HCT116 (cell line): ENCODE data around the gene CLTA.

Source experiments
- CTCF ChIP-seq, 3 experiments: fragments of 200-600 bp in 1 of 3; sonication (generic) in 1 of 3; IDR thresholded peaks in 2 of 3; conservative IDR thresholded peaks in 1 of 3; 2 replicates each; pipeline ENCODE4 v1.5.1; 2012 to 2017; ENCODE audit warnings: low read depth in 2 of 3, low read length in 2 of 3, antibody characterized with exemption in 1 of 3, borderline replicate concordance in 1 of 3, control low read depth in 1 of 3, mild to moderate bottlenecking in 1 of 3, mixed read lengths in 1 of 3, mixed run types in 1 of 3, moderate library complexity in 1 of 3; ENCODE audit not compliant: insufficient read depth in 1 of 3
- JUND ChIP-seq: IDR thresholded peaks from 2 replicates; pipeline ENCODE4 v1.6.1; 2012
- POLR2AphosphoS5 ChIP-seq: IDR thresholded peaks from 2 replicates; pipeline ENCODE4 v1.6.1; 2011; ENCODE audit warnings: mild to moderate bottlenecking, low read depth, low read length, moderate library complexity
- SIN3A ChIP-seq: IDR thresholded peaks from 2 replicates; pipeline ENCODE4 v1.6.1; 2012; ENCODE audit warnings: low read depth

- no peak for TF ChIP-seq POLR2AphosphoS5
- TF ChIP-seq JUND: no peak
- no peak for TF ChIP-seq SIN3A
- no peak for TF ChIP-seq CTCF (IDR thresholded peaks at IDR 0.05 in 2 of 3, conservative IDR thresholded peaks at IDR 0.05 in 1 of 3; ENCODE audit: borderline replicate concordance in 1 of 3, insufficient read depth in 1 of 3, low read depth in 2 of 3, low read length in 2 of 3)
These were observed 26.7 kb downstream of the CLTA start for GRCh38 chr9:36217256-36217968.
